Measurements from ENCODE around the gene NOX5. TPM values are rescaled to one million over a fixed set of nuclear protein-coding genes. Genes with fewer than 3 reads are reported as not detected.

Gene NOX5
- total RNA-seq, 2 experiments from 2014 or later: not detected

DNA sequence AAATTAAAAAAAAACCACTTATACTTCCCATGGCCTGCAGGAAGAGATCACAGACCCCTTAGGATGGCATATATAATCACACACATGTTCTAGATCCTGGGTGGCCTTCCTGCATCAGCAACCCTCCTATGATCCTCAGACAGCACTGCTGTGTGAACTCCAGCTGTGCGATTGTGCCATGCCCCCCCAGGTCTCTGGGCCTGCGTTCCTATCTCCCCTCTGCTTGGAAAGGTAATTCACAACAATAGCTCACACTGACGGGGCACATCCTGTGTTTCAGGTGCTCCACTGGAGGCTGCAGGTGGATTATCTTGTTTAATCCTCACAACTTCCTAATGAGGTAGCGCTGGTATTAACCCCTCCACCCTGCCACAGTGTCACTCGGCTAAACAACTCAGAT lies 74.8 kb downstream of the NOX5 start:
- no peak overlapping the region for H3K4me3 Mint-ChIP-seq
- intact Hi-C loops (cut with micrococcal nuclease): no loop called here

DNA sequence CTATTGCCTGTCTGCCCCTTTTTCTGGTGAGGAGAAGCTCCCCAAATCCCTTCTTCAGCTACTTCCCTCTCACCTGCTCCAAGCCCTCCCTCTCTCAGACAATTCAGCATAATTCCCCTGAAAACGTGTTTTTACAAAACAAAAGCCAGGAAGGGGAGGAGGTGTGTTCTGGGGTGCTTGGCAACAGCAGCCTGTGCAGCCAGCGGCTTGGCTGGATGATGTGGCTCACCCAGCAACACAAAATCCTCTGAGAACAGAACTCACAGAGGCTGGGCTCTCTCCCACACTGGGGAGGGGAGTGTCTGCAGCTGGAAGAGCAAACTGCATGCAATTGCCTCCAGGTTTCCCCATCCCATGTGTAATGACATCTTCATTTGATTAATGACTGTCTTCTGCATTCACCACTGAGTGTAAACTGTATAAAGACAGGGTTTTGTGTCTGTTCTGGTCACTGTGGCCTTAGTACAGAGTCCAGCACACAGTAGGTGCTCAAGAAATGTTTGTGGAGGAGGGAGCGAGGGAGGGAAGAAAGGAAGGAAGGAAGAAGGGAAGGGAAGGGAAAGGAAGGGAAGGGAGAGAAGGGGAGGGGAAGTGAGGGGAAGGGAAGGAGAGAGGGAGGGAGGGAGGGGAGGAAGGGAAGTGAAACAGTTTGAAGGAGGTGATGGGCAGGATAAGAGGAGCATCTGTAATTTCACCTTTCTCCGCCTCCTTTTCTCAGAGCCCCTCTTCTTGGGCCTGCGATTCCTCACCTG lies 75.9 kb downstream of the NOX5 start:
- TF ChIP-seq, protein P1, sequence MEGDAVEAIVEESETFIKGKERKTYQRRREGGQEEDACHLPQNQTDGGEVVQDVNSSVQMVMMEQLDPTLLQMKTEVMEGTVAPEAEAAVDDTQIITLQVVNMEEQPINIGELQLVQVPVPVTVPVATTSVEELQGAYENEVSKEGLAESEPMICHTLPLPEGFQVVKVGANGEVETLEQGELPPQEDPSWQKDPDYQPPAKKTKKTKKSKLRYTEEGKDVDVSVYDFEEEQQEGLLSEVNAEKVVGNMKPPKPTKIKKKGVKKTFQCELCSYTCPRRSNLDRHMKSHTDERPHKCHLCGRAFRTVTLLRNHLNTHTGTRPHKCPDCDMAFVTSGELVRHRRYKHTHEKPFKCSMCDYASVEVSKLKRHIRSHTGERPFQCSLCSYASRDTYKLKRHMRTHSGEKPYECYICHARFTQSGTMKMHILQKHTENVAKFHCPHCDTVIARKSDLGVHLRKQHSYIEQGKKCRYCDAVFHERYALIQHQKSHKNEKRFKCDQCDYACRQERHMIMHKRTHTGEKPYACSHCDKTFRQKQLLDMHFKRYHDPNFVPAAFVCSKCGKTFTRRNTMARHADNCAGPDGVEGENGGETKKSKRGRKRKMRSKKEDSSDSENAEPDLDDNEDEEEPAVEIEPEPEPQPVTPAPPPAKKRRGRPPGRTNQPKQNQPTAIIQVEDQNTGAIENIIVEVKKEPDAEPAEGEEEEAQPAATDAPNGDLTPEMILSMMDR (IDR thresholded peaks at IDR 0.05): no peak
- H3K27ac Mint-ChIP-seq: no peak overlapping the region
- POLR2A ChIA-PET: no interaction called here

More for the DNA sequence above, 74.8 kb downstream of the NOX5 start:
- no peaks in the 10 kb centered on the region for H3K4me1 Mint-ChIP-seq (ENCODE audit: low read depth)
- TF ChIP-seq, protein P1 (IDR thresholded peaks at IDR 0.05): no peak
- no peak overlapping the region for H3K27ac Mint-ChIP-seq
- DNase-seq (no peak), ATAC-seq (no peak)
- H3K36me3 Mint-ChIP-seq (ENCODE audit: low read depth): no peaks in the 10 kb centered on the region
- ChIA-PET POLR2A (no interaction called here), CTCF (no interaction called here)
- H3K27me3 Mint-ChIP-seq: peaks cover 14% of the 10 kb centered on the region
- H3K9me3 Mint-ChIP-seq: no peaks in the 10 kb centered on the region

DNA sequence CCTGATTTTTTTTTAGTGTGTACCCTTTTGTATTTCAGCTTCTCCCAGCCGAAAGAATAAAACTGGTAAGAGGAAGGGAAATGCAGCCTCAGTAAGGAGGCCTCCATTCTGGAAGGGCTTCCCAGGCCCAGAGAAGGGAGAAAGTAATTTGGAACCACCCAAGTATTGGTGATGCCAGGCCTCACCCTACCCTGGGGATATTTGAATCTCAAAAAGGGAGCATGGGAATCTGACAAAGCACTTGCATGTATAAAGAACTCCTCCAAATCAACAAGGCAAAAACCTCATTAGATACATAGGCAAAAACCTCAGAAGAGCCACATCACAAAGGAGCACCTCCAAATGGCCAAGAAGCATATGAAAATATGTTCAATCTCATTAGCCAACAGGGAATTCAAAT lies 77.2 kb downstream of the NOX5 start:
- no peak overlapping the region for H3K27ac Mint-ChIP-seq

More for the DNA sequence above, 75.9 kb downstream of the NOX5 start:
- DNase-seq (no peak), ATAC-seq (no peak)
- CTCF ChIA-PET: no interaction called here
- intact Hi-C loops (cut with micrococcal nuclease): no loop called here
- H3K4me3 Mint-ChIP-seq: no peak overlapping the region
- H3K36me3 Mint-ChIP-seq (ENCODE audit: low read depth): no peaks in the 10 kb centered on the region
- H3K27me3 Mint-ChIP-seq: peaks cover 12% of the 10 kb centered on the region
- H3K9me3 Mint-ChIP-seq: no peaks in the 10 kb centered on the region
- H3K4me1 Mint-ChIP-seq (ENCODE audit: low read depth): no peaks in the 10 kb centered on the region

DNA sequence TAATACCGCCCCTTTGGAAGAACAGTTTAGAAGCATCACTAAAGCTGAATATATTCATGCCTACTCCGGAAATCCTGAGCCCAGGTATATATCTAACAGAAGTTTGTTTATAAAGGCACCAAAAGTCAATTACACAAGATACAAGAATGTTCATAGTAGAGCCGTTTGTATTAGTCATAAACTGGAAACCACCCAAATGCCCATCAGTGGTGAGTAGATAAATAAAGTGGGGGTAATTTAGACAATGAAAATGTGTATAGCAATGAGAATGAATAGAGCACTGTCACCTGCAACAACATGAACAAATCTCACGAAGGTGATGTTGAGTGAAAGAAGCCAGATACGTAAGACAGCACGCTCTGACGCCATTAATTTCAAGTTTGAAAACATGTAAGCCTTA lies 77.7 kb downstream of the NOX5 start:
- DNase-seq (no peak), ATAC-seq (no peak)
- H3K36me3 Mint-ChIP-seq (ENCODE audit: low read depth): no peaks in the 10 kb centered on the region
- H3K9me3 Mint-ChIP-seq: no peaks in the 10 kb centered on the region
- ChIA-PET POLR2A (no interaction called here), CTCF (no interaction called here)
- H3K27me3 Mint-ChIP-seq: peaks cover 15% of the 10 kb centered on the region
- no peak overlapping the region for H3K27ac Mint-ChIP-seq
- intact Hi-C loops (cut with micrococcal nuclease): no loop called here
- H3K4me1 Mint-ChIP-seq (ENCODE audit: low read depth): no peaks in the 10 kb centered on the region
- H3K4me3 Mint-ChIP-seq: no peak overlapping the region
- TF ChIP-seq, protein P1 (IDR thresholded peaks at IDR 0.05): no peak

More for the DNA sequence above, 77.2 kb downstream of the NOX5 start:
- Mint-ChIP-seq H3K9me3 (no peaks in the 10 kb centered on the region), H3K4me3 (no peak overlapping the region), H3K36me3 (ENCODE audit: low read depth) (no peaks in the 10 kb centered on the region), H3K4me1 (ENCODE audit: low read depth) (no peaks in the 10 kb centered on the region), H3K27me3 (peaks cover 15% of the 10 kb centered on the region)
- intact Hi-C loops (cut with micrococcal nuclease): no loop called here
- no peak for ATAC-seq
- POLR2A ChIA-PET: no interaction called here
- CTCF ChIA-PET: no interaction called here
- DNase-seq: no peak
- TF ChIP-seq, protein P1 (IDR thresholded peaks at IDR 0.05): no peak

DNA sequence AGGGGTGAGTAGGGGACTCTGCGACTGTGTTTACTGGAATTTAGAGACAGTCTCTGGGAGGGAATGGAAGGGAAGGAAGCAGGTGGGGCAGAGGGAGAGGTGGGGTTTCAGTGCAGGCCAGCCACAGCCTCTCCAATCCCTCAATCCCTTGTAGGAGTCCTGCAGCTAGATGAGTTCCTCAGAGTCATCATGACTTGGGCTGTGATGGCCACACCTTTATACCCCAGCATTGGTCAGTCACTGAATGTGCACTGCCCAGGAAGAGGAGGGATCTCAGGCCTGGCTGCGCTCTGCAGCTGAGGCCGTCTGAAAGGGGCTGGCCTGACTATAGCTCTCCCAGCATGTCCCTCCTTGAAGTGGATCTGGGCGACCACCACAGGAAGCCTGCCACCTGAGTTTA lies 78.6 kb downstream of the NOX5 start:
- Mint-ChIP-seq H3K36me3 (ENCODE audit: low read depth) (no peaks in the 10 kb centered on the region), H3K4me1 (ENCODE audit: low read depth) (no peaks in the 10 kb centered on the region), H3K9me3 (no peaks in the 10 kb centered on the region), H3K4me3 (no peak overlapping the region), H3K27me3 (peaks cover 9% of the 10 kb centered on the region), H3K27ac (no peak overlapping the region)
- TF ChIP-seq, protein P1 (IDR thresholded peaks at IDR 0.05): no peak
- POLR2A ChIA-PET: no interaction called here
- DNase-seq: no peak
- CTCF ChIA-PET: no interaction called here
- intact Hi-C loops (cut with micrococcal nuclease): no loop called here
- no peak for ATAC-seq
